Stimulated activated naive CD8-positive, alpha-beta T cell treated with anti-CD3 and anti-CD28 coated beads, Interleukin-15, Interleukin-2, amounts not matched to agents 100 U/mL and 50 U/mL, for 24 hours (primary cell): ENCODE measurements around the gene GRIA1.

Experiments used
- ATAC-seq: fragments of 150-1000 bp; cut with Tn5 transposase; one replicate; pipeline ENCODE4 v1.10.0; 2021
- DNase-seq: peaks from one replicate; pipeline ENCODE4 v3.0.0; 2021

Gene GRIA1

DNA sequence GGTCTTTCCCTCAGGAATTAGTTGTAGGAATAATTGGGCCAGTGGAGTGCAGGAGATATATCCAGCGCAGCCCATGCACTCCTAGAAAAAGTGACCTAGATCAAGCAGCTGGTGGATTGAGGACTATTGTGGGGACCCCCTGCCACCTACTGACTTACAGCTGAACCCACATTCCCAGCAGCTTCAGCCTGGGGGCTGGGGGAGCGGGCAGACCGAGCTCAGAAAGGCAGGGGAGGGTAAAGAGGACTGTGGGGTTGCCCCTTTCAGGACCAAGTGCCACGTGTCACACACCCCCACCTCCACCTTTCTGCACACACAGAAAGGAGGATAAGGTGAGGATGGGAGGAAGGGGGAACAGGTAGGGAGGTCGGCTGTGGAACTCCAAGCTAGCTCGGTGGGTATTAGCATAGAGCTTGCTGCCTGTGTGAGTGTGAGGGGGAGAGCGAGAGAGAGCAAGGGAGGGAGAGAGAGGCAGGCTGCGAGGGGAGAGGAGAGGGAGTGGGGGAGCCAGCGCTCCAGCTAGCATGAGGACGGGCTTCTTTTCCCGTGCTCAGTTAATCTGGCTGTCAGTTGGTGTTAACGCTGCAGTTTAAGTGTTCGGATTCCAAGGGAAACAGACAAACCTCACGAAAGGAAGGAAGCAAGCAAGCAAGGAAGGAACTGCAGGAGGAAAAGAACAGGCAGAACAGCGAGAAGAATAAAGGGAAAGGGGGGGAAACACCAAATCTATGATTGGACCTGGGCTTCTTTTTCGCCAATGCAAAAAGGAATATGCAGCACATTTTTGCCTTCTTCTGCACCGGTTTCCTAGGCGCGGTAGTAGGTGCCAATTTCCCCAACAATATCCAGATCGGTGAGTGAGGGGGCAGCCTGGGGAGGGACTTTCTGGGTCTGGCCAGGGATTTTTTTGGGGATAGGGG is at the start of gene GRIA1:
Gene GRIA1, plus strand, starts transcription at position 553 of the 920 bp plus-strand sequence.
- DNase-seq, result no peak
- no peak for ATAC-seq

DNA sequence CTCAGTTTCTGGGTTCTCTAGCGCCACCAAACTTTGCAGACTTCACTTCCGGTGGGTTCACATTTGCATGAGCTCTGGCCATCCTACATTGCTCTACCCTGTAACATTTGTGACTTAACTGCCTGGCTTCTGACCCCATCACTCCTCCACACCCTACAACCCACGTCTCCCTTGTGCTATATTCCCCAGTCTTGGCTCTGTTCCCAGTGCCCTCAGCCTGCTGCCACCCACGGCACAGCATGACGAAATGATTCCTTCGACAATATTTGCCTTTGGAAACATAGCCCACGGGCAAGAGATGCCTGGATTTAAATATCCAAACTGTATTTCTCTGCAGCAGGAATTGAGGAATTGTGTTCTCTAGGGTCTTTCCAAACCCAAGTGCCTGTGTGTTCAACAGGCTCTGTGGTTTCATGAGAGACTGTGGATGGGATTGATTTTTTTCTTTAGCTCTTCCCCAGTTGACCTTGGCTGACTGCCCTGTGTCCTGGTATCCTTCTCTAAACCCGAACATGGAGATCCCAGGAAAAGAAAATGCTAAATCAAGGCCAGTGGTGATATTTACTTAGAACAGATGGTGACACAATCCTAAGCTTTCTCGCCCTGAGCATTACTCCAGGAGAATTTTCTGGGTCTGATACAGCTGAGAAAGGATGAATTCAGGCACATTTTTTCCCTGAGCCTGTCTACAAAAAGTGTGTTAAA is 44.4 kb upstream of the GRIA1 start:
- DNase-seq (no peak), ATAC-seq (no peak)

DNA sequence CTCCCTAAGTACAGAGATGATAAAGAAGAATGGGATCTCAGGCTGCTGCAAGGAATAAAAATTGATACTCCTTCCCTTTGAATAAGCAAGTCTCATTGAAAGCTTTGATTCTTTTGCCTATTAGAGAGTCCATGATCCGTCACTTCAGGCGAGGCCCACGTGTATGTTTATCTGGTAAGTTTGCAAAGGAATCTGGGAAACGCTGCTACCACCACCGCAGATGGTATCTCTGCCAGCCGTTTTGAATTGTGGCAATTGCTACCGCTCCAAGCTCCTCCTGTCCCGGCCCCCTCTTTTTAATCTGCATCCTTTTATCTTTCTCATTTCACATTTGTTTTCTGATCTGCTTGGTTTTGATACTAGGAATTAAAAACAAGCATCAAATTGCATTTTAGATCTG is 42.9 kb upstream of the GRIA1 start:
- ATAC-seq (no peak), DNase-seq (no peak)

DNA sequence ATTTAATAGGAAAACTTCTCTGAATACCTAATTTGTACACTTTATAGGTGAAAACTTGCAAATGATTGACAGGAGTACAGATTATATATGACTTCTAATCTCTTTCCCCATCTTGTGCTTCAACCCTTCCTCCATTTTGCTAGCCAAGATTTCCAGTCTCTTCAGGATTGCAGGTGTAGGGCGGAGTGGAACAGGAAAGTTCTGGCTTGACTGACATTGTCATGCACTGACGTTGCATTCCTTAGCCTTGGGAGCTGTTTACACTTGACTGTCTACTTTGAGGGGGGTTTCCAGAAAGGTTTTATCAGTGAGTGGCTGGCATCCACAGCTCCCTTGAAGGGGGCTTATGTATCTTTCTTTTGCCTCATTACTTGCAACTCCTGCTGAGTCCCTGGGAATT is 34.1 kb upstream of the GRIA1 start:
- no peak for ATAC-seq
- DNase-seq, result no peak

DNA sequence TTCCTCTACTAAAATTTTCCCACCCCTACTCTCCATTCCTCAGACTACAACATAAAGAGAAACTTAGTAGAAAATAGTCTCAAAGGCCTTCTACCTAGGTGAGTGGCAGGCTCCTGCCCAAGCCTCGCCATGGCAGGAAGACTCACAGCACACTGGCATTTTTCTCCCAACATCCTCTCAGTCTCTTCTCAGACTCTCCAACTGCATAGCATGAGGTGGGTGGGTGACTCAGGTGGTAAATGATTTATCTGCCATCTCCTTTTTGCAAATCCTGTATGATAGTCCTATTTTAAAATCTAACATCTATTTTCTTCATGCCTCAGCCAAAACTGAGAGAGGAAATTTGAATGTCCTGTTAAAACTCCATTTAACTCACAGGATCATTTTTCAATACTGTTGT is 33.5 kb upstream of the GRIA1 start:
- ATAC-seq, result no peak
- no peak for DNase-seq

DNA sequence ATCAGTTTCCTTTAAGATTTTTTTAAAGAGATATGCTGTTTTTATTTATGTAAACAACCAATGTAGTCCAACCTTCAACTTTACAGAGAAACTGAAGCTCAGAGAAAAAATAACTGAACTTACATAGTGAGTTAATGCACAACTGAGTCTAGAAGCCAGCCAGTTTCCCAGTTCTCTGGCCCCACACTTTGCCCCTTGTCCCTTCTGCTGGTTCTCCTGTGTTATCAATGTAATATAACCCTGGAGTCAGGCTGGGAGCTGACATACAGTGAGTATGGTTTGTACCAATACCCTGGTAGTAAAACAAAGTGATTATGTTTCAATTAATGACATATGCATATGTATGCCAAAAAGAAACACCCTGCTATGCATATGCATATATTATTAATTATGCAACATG is 32.2 kb upstream of the GRIA1 start:
- no peak for ATAC-seq
- no peak for DNase-seq

DNA sequence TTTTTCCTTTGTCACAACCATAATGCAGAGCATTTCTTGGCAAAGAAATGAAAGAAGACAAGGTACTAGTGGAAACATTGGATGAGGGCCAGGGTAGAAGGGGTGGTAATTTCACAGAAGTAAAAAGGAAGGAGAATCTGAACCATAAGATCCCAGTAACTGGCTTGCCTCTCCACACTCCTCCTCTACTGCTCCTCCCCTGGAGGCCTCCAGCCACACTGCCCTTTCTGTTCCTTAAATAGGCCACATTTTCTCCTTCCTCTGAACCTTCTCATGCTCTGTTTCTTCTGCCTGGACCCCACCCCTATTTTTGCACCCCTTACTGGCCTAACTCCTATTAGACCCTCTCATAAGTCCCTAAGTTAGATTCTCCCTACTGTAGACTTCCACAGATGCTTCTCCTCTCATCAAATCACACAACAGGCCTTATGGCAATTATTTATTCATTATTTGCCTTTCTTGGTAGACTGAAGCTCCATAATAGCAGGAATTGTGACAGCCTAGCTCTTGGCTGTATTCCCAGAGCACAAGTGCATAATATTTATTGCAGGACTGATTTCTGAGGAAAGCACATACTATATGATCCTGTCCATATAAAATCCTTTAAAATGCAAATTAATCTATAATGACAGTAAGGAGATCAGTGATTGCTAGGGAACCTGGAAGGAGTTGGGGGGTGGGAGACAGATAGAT is 31.3 kb upstream of the GRIA1 start:
- no peak for DNase-seq
- ATAC-seq, result no peak

DNA sequence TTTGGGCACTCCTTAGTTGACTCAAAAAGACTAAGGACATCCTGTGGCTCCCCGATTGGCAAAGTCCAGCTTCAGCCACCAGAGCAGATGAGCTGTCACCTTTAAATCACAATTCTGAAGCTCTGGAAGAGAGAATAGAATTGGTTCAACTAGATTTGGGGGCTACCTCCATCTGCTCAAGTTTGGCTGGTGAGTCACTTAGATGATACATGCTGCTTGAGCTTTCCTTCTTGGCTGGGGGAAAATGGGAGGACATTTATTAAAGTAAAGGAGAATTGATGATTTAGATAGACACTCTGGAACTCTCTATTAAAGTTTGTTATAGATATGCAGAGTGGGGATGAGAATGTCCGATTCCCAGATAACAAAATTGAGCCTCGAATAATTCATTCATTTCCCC is 30.0 kb upstream of the GRIA1 start:
- no peak for ATAC-seq
- DNase-seq, result no peak

DNA sequence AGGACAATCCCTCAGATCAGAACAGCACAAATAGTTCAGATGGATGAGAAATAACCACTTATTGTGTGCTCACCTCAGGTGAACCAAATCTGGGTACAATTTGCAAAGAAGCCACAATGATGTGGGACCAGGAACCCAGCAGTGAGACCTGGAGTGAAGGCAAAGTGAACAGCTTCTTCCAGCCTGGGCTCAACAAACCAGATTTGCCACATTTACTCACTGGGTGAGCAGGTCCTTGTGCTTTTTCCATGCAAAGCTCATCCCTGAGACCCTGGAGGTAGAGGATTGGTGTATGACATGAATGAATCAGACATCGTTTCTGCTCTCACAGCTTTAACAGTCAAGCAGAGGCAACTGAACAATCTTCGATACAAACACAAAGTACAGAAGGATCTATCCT is 29.1 kb upstream of the GRIA1 start:
- DNase-seq (no peak), ATAC-seq (no peak)

DNA sequence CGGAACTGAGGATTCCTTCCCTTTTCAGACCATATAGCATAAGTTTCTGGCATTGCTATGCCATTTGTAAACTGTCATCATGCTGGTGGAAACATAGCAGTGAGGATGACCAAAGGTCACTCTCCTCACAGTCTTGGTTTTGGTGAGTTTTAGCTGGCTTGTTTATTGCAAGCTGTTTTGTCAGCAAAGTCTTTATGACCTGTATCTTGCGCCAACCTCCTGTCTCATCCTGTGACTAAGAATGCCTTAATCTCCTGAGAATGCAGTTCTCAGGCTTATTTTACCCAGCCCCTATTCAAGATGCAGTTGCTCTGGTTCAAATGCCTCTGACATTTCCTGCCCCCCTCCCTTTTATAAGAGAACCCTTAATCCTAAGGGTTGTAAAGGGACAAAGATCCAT is 26.7 kb upstream of the GRIA1 start:
- no peak for DNase-seq
- no peak for ATAC-seq

DNA sequence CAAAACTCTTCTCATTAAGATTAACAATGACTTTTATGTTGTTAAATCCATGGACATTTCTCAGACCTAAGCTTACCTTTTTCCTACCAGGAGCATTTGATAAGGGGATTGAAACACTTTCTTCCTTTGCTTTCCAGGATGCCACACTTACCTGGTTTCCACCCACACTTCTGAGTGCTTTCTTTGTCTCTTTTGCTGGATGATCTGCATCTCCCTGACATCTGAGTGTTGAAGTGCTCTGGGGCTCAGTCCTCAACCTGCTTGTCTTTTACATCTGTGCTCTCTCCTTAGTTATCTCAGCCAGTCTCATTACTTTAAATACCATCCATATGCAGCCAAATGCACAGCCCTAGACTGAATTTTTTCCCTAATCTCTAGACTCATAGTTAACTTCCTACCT is 22.9 kb upstream of the GRIA1 start:
- DNase-seq (no peak), ATAC-seq (no peak)

DNA sequence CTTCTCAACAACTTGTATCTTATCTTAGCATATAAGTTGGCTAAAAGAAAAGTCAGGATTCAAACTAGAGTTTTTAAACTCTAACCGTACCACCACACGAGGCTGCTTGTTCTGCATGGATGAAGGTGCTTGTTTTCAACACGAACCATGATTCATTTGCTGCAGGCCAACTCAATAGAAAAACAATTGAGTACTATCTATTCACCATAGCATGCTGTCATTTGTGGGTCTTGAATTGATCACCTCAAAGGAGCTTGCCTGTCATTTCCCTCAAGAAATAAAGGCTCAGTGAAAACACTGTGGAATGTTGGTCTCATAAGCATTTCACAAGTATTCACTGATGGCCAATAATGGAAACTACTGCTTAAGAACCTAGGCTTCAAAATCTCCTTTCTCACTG is 21.0 kb upstream of the GRIA1 start:
- no peak for ATAC-seq
- DNase-seq, result no peak

DNA sequence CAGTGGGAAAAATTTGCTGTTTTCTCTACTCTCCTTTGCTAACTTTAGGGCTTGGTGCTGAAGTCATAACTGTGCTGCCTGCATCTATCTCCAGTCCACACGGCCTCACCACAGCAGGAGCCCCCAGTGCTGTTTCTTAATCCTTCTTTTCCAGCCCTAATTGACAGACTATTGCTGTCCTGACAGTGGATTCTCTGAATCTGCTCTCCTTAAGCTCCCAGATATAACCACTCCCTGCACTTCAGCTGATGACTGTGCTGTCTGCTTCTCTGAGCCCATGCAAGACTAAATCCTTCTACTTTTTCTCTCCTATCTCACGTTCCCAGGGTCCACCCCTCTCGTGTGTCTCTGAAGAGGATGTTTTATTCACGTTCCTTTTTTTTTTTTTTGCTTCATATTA is 19.7 kb upstream of the GRIA1 start:
- no peak for DNase-seq
- ATAC-seq, result no peak

DNA sequence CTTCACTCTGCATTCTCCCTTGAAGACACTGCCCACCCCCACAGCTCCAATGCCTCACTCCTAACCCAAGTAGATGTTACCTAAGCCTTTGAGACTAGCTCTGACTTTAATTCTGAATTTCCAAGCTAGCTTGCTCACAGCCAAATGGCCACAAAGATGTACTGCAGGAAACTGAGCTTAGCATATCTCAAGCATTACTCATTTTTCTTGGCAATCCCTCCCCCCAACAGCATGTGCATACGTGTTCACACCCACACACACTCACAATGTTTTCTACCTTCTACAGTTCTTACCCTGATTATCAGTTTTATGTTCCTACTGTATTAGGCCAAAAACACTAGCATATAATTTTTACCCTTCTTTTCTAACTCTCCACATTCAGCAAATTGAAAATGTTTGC is 13.7 kb upstream of the GRIA1 start:
- no peak for ATAC-seq
- no peak for DNase-seq

DNA sequence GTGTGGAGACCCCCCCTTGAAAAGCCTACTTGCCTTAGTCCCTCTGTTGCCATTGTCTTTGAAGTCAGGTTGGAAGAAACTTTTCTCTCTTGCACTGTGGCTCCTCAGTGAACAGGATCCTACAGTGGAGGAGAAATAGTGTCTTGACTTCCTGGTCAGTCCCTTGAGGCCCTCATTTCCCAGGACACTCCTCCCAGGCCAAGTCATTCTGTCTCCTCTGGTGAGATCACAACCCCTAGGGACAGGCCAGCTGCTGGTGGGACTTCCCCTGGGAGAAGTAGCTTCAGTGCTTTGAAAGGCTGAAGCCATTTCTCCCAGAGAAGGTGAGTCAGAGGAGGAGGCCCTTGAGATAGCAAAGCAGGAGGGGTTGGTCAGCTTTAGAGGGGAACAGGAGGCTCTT is 10.1 kb upstream of the GRIA1 start:
- no peak for ATAC-seq
- DNase-seq, result no peak

DNA sequence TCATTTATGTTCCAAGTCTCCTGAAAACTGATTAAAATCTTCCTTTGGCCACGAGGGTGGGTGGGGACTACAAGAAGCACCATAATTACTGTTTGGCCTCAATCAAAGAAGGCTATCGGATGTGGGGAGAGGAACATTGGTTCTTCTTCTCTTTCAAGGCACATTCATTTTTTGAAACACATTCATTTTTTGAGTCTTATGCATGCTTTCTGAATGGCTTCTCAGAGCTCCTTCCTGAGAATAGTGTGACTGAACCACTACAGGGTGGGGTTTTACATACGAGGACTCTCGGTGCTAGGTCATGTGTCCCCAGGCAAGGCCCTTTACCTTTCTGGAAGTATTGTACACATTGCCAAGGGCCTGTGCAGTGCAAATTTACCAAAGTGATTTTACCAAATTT is 7.0 kb upstream of the GRIA1 start:
- ATAC-seq (no peak), DNase-seq (no peak)

DNA sequence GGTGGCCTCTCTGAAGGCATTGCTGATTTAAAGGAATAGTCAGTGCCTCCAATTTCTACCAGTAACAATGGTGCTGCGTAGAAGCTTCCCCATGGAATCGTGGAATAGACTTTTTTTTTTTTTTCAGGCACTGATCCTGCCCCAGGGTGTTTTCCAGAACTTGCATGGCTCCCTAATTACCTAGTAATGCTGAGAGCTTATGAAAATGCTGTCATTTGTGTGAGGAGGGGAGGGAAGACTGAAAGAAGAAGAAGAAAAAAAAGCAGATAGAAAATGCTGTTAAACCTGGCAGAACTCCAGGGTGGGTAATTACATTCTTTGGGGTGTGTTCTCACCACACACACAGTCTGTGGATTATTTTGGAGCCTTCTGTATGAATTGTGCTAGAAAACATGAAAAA is 4.8 kb upstream of the GRIA1 start:
- DNase-seq (no peak), ATAC-seq (no peak)

DNA sequence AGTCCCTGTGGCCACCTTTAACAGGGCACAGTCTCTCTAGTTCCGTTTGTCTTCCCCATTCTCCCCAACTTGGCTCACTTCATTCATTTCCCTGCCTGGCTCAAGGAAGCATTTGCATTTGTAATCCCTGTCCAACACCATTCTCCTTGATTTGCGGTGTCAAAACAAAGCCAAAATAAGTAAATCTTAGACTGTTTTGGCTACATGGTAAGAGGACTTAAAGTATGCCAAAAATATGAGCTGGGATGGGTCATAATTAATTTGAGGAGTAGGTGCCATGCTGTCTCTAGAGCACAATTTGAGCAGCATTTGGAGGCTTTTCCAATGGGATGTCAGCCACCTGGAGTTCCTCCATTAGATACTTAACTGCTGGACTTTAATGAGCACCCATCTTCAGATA is 3.7 kb upstream of the GRIA1 start:
- DNase-seq, result no peak

DNA sequence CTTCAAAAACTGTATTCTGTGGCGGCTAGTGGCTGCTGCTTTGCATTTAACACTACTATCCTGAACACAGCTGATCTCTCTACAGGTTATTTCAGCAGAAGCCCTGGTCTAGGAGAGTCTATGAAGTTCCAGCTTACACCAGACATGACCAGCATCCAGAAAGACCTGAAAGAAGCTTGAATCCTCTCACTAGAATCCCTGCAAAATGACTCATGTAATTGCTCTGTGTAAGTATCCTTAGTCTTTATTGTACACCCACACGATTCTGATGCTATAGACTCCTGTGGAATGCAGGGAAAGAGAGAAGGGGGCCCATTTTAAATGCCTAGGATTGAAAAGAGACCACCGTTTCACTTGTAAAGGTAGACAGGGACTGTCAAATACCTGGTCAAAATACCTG is 859 bp upstream of the GRIA1 start:
- no peak for ATAC-seq

More for the DNA sequence above, 3.7 kb upstream of the GRIA1 start:
- no peak for ATAC-seq

DNA sequence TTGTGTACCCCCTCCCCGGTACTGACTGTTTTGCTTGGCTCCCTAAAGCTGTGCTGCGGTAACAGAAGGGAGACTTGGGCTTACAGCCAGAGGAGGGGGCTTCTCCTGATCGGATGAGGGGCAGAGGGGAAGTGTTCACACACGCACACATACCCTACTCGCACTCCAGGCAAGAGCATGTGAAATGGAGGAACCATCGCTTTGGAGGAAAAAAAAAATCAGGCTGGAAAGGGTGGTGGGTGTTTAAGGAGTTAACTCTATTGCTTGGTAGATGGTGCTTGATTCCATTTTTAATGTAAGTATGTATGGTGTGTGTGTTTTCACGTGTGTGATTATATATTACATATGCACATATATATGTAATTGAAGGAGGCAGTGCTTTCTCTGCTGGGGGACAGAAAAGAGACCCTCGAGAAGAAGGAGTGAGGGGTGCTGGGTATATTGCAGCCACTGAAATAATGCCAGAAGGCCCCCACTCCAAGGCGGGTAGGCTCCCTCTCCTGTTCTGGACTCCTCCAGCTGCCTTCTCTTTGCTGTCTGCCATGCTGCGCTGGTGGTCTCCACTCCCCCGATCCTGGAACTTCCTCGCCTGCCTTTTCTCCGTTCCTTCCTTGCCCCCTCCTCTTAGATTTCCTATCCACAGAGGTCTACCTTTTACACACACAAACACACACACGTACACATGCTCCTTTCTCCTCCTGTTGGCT is 721 bp downstream of the GRIA1 start:
- DNase-seq (no peak), ATAC-seq (no peak)

More for the DNA sequence above, 859 bp upstream of the GRIA1 start:
- DNase-seq, result no peak

DNA sequence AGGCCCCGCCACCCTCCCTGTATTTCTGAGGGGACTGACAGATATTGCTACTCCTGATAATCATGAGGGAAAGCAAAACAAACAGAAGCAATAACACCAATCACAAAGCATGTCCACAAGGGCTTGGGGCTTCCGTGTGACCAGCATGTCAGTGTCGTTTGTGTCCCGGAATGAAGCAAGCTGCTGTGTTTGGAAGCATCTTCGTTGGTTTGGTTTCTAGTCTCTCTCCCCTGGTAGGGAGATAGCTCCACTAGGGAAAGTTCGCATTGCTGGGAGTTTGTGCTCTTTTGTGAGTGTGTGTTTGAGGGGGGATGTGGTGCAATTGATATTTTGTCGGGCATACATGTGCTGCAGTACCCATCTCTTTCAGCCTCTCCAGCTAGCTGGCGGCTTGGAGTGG is 1.4 kb downstream of the GRIA1 start:
- ATAC-seq, result no peak

DNA sequence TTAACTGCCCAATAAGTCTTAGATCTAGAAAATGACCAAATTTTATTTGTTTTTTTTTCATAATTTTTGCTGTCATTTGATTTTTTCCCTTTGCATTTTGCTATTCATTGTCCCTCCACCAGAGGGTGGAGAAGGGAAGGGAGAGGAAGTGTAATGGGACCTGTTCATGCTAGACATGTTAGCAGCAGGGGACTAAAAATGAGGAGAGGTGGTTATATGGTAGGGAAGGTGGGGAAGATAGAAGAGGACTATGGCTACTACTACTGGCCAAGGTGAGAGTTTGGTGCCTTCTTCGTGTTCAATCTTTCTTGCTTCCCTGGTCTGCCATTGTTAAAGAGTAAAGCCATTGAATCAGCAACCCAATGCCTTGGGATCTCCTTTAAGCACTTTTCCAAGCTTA is 6.4 kb downstream of the GRIA1 start:
- no peak for ATAC-seq
- DNase-seq, result no peak

More for the DNA sequence above, 1.4 kb downstream of the GRIA1 start:
- DNase-seq, result no peak
